HepG2 (cell line): Measurements from ENCODE around the gene G6PC2.

Experiments used
- KAT8 ChIP-seq: IDR thresholded peaks from 2 replicates; pipeline ENCODE4 v1.6.1; 2016; ENCODE audit warnings: missing genetic modification reagents, missing compliant biosample characterization
- MYNN ChIP-seq: sonication (generic); formaldehyde crosslinking; IDR thresholded peaks from 2 replicates; pipeline ENCODE4 v1.4.0; 2020; ENCODE audit warnings: mild to moderate bottlenecking, low read depth, missing genetic modification reagents
- POLR2A ChIP-seq, 2 experiments: IDR thresholded peaks; 2 replicates each; pipeline ENCODE4 v1.6.1; 2011; ENCODE audit warnings: low read depth in 2 of 2, low read length in 2 of 2, mild to moderate bottlenecking in 1 of 2, moderate library complexity in 1 of 2; ENCODE audit not compliant: insufficient read depth in 1 of 2
- SRF ChIP-seq: IDR thresholded peaks from 2 replicates; pipeline ENCODE4 v1.6.1; 2011; ENCODE audit warnings: mild to moderate bottlenecking, low read depth, low read length, moderate library complexity
- ZNF138 ChIP-seq: sonication (generic); formaldehyde crosslinking; IDR thresholded peaks from 2 replicates; pipeline ENCODE4 v1.5.0; 2020; ENCODE audit warnings: mild to moderate bottlenecking, low read depth, missing genetic modification reagents
- ZNF350 ChIP-seq: sonication (generic); formaldehyde crosslinking; IDR thresholded peaks from 2 replicates; pipeline ENCODE4 v1.4.0; 2020; ENCODE audit warnings: mild to moderate bottlenecking, low read depth, missing genetic modification reagents, borderline replicate concordance

- TF ChIP-seq ZNF138 = no peak
- TF ChIP-seq SRF = no peak
- no peak for TF ChIP-seq MYNN (CRISPR knock-in tag)
- no peak for TF ChIP-seq KAT8 (CRISPR knock-in tag)
- no peak for TF ChIP-seq POLR2A (IDR thresholded peaks at IDR 0.05; ENCODE audit: insufficient read depth in 1 of 2, low read depth in 2 of 2, low read length in 2 of 2)
- TF ChIP-seq ZNF350 (CRISPR knock-in tag) = no peak
Measured at GRCh38 chr2:168855601-168856000, 45.5 kb upstream of the G6PC2 start.
